Gastrocnemius medialis (tissue), 4 donors: Measurements from ENCODE around the gene CALHM6.

Experiments used
- POLR2A ChIP-seq, 2 donors: fragments of 450-650 bp; IDR thresholded peaks; one replicate each; pipeline ENCODE4 v1.6.1; 2017; ENCODE audit warnings: antibody characterized with exemption in 2 of 2, mild to moderate bottlenecking in 2 of 2, moderate library complexity in 2 of 2
- TF ChIP-seq, protein P1 (sequence below), 5 experiments: fragments of 450-650 bp in 3 of 5; fragments of 200-600 bp in 2 of 5; sonication (generic) in 2 of 5; IDR thresholded peaks in 4 of 5; conservative IDR thresholded peaks in 1 of 5; 1 replicate in 4 of 5; 2 replicates in 1 of 5; pipeline ENCODE4 v1.5.1; 2016 to 2019; ENCODE audit warnings: antibody characterized with exemption in 5 of 5, mild to moderate bottlenecking in 3 of 5, moderate library complexity in 3 of 5

DNA sequence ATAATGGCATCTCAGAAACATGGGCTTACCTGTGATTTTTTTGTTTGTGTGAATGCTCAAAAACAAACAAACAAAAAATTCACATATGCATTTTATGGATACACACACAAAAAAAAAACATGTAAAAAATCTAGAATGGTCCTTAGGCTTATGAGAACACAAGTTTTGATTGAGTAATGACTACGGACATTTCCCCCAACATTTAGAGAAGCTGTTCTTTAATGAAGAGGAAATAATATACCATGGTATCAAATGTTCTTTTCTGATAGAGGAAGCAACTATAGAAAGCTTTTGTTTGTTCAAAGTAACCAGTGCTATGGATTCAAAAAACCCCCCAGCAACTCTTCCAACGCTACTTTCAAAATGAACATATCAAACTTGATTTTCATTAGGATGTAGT, 8.6 kb upstream of the CALHM6 start:
- TF ChIP-seq, protein P1, sequence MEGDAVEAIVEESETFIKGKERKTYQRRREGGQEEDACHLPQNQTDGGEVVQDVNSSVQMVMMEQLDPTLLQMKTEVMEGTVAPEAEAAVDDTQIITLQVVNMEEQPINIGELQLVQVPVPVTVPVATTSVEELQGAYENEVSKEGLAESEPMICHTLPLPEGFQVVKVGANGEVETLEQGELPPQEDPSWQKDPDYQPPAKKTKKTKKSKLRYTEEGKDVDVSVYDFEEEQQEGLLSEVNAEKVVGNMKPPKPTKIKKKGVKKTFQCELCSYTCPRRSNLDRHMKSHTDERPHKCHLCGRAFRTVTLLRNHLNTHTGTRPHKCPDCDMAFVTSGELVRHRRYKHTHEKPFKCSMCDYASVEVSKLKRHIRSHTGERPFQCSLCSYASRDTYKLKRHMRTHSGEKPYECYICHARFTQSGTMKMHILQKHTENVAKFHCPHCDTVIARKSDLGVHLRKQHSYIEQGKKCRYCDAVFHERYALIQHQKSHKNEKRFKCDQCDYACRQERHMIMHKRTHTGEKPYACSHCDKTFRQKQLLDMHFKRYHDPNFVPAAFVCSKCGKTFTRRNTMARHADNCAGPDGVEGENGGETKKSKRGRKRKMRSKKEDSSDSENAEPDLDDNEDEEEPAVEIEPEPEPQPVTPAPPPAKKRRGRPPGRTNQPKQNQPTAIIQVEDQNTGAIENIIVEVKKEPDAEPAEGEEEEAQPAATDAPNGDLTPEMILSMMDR (IDR thresholded peaks at IDR 0.05 in 4 of 5, conservative IDR thresholded peaks at IDR 0.05 in 1 of 5) = no peak
- no peak for TF ChIP-seq POLR2A (IDR thresholded peaks at IDR 0.05)
